ENCODE data around the gene LSM7.

Gene LSM7

DNA sequence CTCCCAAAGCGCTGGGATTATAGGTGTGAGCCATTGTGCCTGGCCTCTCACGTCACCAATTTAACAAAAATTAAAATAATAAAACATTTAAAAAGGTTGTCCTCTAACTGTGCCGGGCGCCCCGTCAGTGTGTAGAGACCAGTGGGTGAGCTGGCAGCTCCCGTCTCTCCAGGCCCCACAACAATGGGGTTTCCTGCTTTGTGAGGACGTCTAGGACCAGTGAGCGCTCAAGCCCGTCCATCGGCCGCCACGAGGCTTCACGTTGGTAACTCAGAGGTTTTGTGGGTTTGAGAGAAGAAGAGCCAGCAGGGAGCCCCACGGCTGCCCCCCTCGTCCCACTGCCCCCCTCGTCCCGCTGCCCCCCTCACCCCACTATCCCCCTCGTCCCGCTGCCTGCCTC lies 4.7 kb downstream of the LSM7 start:
- DNase-seq (ENCODE audit: low read depth), result no peak

DNA sequence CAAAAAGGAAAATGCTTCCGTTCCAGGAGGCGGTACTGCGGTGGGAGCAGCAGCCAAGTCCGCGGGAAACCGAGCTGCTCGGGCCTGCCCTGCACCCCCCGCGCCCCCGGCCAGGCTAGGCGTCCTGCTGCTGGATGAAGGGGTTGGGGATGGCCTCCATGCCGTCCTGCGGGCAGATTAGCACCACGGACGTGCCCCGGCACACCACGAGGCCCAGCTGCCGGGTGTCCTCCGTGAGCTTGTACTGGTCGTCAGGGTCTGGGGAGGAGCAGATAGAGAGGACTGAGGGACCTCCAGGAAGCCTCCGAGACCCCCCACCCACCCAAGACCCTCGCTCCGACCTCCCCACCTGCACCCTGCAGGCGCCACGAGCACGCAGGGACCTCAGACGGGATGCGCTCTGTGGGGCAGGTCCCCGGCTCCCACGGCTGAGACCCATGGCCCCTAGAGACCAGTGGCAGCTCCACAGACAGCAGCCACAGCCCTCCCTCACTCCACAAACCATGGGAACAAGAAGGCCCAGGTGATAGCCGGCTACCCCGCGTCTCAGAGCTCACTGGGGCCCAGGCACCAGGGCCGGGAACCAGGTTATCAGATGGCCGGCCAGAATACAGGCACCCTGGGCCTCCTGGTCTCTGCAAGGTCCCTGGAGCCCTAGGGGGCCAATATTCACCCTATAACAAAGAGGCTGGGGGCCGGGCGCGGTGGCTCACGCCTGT lies 6.7 kb downstream of the LSM7 start:
- DNase-seq (ENCODE audit: low read depth), result no peak

DNA sequence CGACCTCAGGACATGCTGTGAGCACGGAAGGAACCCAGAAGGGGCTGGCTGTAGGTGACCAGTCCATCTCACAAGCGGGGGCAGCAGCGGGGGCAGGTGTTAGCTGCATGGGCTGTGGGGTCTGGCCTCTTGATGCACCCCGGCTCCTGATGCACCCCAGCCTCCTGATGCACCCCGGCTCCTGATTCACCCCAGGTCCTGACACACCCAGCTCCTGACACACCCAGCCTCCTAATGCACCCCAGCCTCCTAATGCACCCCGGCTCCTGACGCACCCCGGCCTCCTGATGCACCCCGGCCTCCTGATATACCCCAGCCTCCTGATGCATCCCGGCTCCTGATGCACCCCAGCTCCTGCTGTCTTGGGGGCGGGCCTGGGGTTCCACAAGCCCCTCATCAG lies 7.4 kb downstream of the LSM7 start:
- no peak for DNase-seq (ENCODE audit: low read depth)

DNA sequence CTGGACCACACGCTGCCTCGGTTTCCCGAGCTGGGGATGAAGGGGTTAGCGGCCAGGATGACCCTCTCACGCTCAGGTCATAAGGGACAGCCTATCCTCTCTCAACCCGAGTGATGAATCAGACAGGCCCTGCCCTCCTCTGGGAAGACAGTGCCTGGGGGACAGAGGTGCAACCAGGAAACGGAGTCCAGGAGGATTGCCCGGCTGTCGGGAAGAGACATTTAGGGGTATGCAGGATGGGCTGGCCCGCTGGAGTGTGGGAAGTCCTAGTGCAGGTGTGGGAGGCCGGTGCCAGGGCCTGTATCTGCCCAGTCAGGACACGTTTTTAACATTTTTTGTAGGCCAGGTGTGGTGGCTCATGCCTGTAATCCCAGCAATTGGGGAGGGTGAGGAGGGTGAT lies 8.3 kb downstream of the LSM7 start:
- no peak for DNase-seq (ENCODE audit: low read depth)

DNA sequence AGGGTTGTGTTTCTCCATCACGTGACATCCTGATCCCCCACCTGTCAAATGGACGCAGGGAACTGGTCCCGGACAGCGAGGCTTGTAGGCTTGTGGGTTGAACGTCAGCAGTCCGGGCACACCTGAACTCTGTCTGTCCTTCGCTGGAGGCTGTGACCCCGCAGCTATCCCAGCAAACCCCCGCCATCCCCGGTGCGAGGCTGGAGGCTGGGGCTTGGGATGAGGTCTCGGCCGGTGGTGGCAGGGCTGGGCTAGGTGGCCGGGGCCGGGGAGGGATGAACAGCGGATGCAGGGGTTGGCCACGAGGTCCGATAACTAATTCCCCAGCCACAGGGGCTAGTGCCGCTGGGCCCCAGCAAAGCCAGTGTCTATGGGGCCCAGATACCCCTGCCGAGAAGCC lies 8.8 kb downstream of the LSM7 start:
- DNase-seq (ENCODE audit: low read depth), result no peak

DNA sequence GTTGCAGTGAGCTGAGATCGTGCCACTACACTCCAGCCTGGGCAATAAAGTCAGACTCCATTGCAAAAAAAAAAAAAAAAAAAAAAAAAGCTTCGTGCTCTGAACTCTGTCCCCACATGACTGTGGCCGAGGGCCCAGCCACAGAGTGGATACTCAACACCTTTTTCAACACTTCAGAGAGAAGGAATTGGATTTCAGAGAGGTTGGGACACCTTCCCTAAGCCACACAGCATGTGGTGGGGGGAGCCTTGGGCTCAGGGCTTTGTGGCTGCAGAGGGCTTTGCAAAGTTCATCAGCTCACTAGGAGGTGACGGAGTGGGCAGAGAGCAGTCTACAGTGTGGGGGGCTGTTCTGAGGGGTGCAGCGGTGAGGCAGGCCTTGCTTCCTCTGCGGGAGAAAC lies 9.5 kb downstream of the LSM7 start:
- no peak for DNase-seq (ENCODE audit: low read depth)

DNA sequence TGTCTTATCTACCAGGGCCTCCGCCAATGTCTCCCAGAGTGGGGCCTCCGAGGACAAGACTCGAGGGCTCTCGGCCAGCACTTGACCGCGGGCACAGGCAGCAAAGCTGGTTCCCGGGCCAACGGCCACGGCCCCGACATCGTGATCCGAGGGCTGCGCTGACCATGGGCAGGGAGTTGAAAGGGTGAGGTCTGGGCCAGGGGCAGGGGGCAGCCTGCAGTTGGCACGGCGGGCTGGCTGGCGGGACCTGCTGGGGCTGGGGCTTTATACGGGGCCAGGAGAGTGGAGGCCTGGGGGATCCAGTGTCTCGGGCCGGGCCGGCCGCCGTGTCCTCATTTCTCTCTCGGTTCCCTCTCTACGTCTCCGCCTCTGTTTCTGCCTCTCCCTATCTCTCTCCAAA lies 10.6 kb downstream of the LSM7 start:
- no peak for DNase-seq (ENCODE audit: low read depth)

DNA sequence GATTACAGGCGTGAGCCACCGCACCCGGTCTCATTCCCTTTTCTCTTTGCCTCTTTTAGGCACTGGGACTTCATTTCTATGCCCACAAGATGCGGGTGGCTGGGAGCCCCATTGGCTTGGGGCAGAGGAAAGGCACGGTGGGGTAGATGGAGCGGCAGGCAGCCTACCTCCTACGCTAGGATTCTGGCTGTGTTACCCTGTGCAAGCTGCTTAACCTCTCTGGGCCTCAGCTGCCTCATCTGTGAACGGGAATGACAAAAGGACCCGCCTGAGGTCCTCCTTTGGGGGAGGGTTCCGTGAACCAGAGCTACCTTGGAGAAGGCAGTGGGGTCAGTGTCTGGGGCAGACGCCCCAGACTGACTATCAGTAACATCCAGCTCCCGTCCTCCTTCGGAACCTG lies 11.1 kb downstream of the LSM7 start:
- no peak for DNase-seq (ENCODE audit: low read depth)

DNA sequence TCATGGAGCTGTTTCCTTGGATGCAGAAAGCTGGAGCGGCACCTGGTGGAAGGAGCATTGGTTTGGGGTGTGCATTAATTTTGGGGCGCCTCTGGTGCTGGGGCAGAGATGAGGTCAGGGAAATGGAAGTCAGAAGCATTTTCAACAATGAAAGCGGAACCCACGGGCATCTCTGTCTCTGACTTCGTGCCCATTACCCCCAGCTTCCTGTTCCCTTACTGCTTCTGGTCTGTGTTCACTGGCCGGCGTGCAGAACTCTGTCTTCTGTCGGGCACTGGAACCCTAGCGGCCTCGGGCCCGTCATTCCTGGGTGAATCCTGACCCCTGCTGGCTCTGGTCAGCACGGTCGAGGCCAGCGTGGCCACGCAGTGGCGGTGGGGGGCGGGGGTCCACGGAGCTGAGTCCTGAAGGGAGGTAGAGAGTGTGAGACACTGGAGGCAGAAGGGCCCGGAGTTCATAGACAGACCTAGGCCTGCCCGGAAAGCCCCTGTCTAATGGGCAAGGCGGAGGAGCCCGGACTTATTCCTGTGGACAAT lies 12.5 kb downstream of the LSM7 start:
- DNase-seq (ENCODE audit: low read depth), result no peak

DNA sequence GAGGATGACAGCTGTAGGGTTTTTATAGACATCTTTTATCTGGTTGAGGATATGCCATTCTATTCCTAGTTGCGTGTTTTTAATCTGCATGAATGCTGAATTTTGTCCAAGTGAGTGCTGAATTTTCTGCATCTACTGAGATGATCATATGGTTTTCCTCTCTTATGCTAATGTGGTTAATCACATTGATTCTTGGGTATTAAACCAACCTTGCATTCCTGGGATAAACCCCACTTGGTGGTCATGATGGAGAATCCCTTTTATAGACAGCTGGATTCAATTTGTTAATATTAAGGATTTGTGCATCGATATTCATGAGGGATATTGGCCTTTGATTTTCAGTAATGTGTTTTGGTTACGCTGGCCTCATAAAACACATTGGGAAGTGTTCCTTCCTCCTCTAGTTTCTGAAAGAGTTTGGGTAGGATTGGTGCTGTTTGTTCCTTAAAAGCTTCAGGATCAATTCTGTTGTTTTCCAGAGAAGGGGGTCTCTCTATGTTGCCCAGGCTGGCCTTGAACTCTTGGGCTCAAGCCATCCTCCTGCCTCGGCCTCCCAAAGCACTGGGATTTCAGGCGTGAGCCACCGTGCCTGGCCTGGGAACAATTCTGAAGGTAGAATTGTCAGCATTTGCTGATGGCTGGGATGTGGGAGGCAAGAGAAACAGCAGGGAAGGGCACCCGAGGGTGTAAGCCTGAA lies 13.1 kb downstream of the LSM7 start:
- no peak for DNase-seq (ENCODE audit: low read depth)

DNA sequence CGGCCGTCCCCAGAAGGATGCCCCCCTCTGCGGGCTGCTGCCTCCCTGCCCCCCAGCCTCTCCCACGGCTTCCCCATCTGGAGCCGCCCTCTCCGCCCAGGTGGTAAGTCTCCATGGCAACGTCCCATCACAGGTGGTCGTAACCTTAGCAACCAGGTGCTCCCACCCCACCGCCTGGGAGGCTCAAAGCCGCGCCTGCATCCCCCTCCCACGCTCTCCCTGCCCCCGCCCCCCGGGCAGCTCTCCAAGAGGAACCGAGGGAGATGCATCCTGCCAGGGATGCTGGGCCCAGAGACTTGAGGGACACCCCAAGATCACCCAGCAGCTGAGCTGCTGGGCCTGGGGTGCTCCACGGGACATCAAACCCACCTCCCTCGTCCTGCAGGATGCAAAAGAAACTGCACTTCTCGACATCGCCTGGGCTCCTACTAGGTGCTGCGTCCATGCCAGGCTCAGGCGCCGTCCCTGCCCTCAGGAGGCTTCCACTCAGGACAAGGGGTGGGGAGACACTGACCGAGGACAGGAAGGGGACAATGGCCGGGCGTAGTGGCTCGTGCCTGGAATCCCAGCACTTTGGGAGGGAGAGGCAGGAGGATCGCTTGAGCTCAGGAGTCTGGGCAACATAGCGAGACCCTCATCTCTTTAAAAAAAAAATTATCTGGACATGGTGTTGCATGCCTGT lies 15.4 kb downstream of the LSM7 start:
- no peak for DNase-seq (ENCODE audit: low read depth)

DNA sequence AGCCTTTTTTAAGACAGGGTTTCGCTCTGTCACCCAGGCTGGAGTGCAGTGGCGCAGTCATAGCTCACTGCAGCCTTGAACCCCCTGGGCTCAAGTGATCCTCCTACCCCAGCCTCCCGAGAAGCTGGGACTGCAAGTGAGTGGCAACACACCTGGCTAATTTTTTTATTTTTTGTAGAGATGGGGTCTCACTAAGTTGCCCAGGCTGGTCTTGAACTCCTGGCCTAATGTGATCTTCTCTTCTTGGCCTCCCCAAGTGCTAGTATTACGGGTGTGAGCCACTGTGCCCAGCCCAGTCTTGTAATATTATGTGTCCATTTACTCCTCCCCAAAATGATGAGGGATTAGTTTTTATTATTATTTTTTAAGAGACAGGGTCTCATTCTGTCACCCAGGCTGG lies 17.3 kb downstream of the LSM7 start:
- no peak for DNase-seq (ENCODE audit: low read depth)

DNA sequence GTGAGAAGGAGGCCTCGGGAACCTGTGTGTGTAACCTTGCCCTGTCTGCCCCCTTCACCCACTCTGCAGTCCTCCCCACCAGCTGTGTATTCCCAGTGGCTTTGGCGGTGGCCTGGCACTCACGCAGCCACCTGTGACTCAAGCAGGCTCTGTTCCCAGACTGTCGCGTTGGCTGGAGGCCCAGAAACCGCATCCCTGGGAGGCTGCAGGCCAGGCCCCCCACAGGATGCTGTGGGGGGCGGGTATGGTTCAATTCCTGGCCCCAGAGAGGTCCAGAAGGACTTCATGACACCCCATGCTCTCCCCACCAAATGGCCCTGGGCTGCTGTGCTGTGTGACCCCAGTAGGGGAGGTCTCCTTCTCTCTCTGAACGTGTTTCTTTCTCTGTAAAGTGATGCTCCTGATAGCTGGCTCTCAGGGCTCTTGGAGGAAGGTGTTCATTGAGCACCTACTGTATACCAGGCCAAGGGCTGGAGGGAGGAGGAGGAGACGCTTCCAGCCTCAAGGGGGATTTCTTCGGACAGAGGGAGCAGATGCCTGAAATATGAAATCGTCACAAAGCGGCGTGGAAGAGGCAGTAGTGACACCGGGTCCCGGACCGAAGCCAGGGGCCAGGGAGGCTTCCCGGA lies 18.5 kb downstream of the LSM7 start:
- no peak for DNase-seq (ENCODE audit: low read depth)

DNA sequence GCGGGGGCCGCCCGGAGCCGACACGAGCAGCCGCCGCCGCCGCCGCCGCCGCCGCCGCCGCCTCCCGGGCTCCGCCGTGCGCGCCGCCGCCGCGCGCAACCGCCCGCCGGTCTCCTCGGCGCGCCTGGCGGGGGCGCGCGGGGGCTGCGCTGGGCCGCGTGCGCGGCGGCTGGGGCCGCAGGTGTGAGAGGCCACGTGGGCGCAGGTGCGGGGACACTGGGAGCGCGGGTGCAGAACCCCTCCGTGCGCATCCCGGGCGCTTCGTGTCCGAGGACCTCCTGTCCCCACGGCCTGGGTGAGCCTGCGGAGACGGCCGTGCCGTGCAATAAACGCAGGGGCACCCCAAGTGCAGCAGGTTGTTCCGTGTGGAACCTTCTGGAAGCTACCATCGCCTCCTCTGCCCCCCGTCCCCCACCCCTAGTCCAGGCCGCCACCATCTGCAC lies 20.3 kb downstream of the LSM7 start, which contains the start of gene LINGO3:
LINGO3 (minus strand) TSS at position 41 of the 443 bp plus-strand sequence. CDS start 16,378 bp downstream, outside the sequence.
- DNase-seq (ENCODE audit: low read depth), result no peak

DNA sequence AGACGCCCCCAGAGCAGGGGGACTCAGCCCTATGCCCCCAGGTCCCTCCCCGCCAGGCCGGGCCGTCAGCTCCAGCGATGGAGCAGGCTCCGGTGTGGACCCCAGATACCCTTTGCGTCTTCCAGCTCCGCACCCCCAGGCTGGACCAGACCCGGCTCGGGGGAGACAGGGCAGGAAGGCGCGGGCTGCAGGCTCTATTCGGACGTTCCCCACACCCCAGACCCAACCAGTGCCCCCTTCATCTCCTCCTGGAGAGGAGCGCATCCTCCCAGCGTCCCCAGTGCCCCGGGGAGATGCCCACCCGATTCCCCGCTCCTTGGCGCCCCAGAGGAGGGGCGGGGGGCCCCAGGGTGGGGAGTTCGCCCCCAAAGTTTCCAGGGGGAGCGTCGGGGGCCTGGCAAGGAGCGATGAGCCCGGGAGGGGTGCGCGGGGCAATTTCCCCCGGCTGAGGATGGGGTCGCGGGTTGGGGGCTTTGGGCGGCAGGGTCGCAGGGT lies 20.8 kb downstream of the LSM7 start:
- no peak for DNase-seq (ENCODE audit: low read depth)

DNA sequence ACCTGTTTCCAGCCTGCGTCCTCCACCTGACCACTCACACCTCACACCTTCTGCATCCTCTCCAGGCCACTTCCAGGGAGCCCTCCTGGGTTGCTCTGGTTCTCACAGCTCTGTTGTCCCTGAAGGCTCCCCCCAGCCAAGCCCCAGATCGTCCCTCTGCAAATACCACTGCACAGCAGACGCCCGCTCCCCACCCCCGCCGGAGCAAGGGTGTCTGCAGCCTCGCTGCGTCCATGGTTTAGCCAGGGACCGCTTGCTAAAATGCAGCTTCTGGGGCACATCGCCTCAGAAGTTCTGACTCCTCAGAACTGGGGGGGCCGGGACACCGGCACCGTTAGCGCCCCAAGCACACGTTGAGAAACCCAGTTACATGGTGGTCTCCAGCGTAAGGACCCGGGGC lies 21.4 kb downstream of the LSM7 start:
- no peak for DNase-seq (ENCODE audit: low read depth)

DNA sequence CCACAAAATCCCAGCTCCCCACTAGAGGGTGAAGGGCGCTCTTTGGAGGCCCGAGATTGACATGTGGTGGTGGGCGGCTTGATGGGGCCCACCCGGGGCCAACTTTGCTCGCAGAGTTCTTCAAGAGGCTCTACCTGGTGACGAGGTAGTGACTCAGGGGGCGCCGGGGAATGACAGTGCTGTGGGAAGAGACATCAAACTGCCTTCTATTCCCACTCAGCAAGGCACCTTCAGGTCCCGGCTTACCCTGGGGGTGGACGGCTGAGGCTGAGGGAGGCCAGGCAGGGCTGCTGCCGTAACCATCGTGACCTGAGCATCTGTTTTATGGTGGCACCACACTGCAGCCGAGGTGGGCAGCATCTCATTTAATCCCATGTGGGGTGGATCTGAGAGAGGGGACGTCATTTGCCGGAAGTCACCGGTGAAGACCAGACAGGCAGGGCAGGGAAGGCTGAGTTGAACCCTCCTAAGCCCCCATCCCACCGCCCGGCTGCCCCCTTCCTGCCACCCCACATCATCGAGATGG lies 22.0 kb downstream of the LSM7 start:
- no peak for DNase-seq (ENCODE audit: low read depth)

DNA sequence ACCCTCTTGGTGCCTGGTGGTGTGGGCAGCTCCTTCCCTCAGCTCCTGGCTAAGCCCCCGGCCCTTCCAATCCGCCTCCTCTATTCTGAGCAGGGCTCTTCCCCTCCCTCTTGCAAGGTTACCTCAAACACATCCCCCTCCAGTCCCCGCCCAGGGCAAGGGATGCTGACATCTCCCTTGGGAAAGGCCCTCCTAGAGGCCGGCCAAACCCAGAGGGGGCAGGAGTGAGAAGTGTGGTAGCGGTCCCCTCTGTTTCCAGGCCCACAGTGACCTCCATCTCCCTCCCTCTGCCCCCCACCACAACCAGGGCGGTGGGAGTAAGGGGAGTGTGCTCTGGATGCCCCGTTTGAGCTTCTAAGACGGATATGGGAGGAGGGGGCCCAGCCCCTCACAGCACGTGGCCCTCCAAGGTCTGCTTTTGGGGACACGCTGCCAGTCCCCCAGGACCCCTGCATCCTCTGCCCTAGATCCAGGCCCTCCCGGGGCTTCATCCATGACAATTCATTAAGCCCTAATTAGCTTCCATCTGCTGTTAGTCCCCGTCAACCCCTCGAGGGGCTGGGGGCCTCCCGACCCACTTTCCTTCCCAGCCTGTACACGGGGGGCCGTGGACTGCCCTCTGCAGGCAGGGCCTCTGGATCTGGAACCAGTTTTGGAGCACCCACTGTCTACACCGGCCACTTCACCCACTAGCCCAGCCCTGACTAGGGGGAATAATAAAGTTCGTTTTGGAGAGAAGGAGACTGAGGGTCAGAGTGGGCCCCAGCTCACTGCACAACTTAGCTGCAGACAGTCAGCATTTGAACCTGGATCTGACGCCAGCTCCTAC lies 22.7 kb downstream of the LSM7 start:
- DNase-seq (ENCODE audit: low read depth), result no peak

DNA sequence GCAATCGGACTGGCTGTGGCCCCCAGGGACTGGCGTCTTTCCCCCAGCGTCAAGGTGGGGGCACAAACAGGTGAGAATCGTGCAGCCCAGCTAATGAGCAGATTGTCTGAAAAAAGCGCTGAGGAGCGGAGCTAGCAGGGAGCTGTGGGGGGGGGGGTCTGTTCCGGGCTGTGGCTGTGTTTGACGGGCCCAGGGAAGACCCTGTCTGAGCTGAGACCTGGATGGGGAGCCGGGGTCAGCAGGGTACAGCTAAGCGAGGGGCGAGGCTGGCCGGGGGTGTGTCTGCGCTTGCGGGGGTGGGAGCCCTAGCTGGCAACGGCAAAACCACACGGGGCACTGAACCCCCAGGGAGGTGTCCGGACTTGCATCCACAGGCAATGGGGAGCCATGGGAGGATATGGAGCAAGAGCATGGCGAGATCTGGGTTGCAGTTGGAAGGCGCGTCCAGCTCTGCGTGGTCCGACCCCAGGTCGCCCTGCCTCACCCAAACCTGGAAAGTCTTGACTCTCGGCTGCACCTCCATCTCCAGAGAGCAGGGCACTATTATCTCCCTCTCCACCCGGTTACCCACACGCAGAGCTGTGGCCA lies 25.1 kb downstream of the LSM7 start:
- no peak for DNase-seq (ENCODE audit: low read depth)

DNA sequence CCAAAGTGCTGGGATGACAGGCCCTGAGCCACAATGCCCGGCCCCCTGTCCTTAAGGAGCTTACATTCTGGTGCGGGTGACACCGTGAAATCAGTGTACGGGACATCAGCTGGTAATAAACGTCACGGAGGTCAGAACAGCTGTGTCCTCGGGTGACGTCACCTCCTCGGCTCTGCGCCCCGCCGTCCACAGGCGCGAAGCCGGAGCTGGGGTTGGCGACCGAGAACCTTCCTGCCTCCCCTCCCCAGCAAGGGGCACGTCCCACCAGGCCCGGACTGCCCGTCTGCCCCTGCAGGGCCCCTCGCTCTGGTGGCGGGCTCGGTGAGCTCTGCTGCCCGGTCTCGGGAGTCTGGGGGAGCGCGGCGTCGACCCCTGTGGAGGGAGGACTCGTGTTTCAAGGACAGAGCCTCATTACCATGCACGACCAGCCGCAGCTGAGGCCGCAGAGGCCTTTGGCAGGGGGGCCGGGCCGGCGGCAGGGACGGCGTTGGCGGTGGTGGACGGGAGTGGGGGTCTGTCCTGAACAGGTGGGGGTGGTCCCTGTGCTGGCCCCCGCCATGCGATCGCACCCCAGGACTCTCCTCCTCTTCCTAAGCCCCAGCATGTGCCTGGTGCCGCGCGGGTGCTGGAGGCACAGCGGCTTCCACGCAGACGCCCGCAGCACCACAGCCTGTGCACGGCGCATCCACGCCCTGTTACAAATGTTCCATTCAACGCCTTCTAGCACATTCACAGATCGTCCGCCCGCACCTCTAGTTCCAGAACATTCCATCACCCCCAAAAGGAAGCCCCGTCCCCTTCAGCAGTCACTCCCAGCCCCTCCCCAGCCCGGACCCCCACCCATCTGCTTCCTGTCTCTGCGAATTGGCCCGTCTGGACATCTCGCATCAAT lies 25.8 kb downstream of the LSM7 start:
- DNase-seq (ENCODE audit: low read depth), result no peak
